Activated effector memory CD4-positive, alpha-beta T cell treated with anti-CD3 and anti-CD28 coated beads, Interleukin-2, amount 50 U/mL, for 16 hours (primary cell): ENCODE data around the gene OR2T27.
"Not testable (repeated sequence)": the region's sequence is repeated elsewhere in the genome, so short reads cannot be mapped to it uniquely, and the experiment has no call there.

Experiments used
- DNase-seq: peaks from one replicate; pipeline ENCODE4 v3.0.0-alpha.2; 2020

The OR2T27 gene

GRCh38 chr1:248655354-248655753 is at the start of gene OR2T27:
OR2T27 (minus strand) TSS chr1:248655528; CDS start chr1:248650884, 4,644 bp downstream.
- DNase-seq = not testable (repeated sequence)

- no peak for DNase-seq
Measured at GRCh38 chr1:248704606-248705005, 49.3 kb upstream of the OR2T27 start.

GRCh38 chr1:248703674-248704073 is 48.3 kb upstream of the OR2T27 start:
- no peak for DNase-seq

GRCh38 chr1:248702714-248703113 is 47.4 kb upstream of the OR2T27 start, which contains the start of gene OR14I1:
OR14I1 (minus strand) TSS chr1:248702766.
- no peak for DNase-seq

GRCh38 chr1:248699099-248699498 is 43.8 kb upstream of the OR2T27 start:
- DNase-seq = no peak

- DNase-seq = no peak
Measured at GRCh38 chr1:248697907-248698306, 42.6 kb upstream of the OR2T27 start.

GRCh38 chr1:248696774-248697173 is 41.4 kb upstream of the OR2T27 start:
- no peak for DNase-seq

GRCh38 chr1:248696261-248696660 is 40.9 kb upstream of the OR2T27 start:
- DNase-seq = no peak

- DNase-seq = no peak
Measured at GRCh38 chr1:248695451-248696132, 40.3 kb upstream of the OR2T27 start.

GRCh38 chr1:248691567-248692155 is 36.3 kb upstream of the OR2T27 start:
- no peak for DNase-seq

- no peak for DNase-seq
Measured at GRCh38 chr1:248688527-248689298, 33.4 kb upstream of the OR2T27 start.

- DNase-seq = no peak
Measured at GRCh38 chr1:248686815-248687214, 31.5 kb upstream of the OR2T27 start.

- no peak for DNase-seq
Measured at GRCh38 chr1:248681651-248682050, 26.3 kb upstream of the OR2T27 start.

GRCh38 chr1:248670003-248670402 is 14.7 kb upstream of the OR2T27 start:
- no peak for DNase-seq

- not testable (repeated sequence) for DNase-seq
Measured at GRCh38 chr1:248663453-248664328, 8.4 kb upstream of the OR2T27 start.

- DNase-seq = not testable (repeated sequence)
Measured at GRCh38 chr1:248656797-248657196, 1.5 kb upstream of the OR2T27 start.

GRCh38 chr1:248648770-248649536 is 6.4 kb downstream of the OR2T27 start:
- DNase-seq = not testable (repeated sequence)

- not testable (repeated sequence) for DNase-seq
Measured at GRCh38 chr1:248645178-248645577, 10.2 kb downstream of the OR2T27 start, which contains the start of gene OR2T35. OR2T35 (minus strand) TSS chr1:248645278; CDS start chr1:248639258, 6,020 bp downstream.

- not testable (repeated sequence) for DNase-seq
Measured at GRCh38 chr1:248642971-248643651, 12.2 kb downstream of the OR2T27 start.

GRCh38 chr1:248641583-248641982 is 13.7 kb downstream of the OR2T27 start:
- DNase-seq = not testable (repeated sequence)

GRCh38 chr1:248640906-248641305 is 14.4 kb downstream of the OR2T27 start:
- not testable (repeated sequence) for DNase-seq
